Adrenal gland (tissue), 5 donors: ENCODE results near the gene ROM1.
"Not testable (repeated sequence)": the region's sequence is repeated elsewhere in the genome, so short reads cannot be mapped to it uniquely, and the experiment has no call there.

ENCODE experiments used
- POLR2A ChIP-seq, 2 donors: fragments of 450-650 bp; IDR thresholded peaks; one replicate each; pipeline ENCODE4 v1.6.1; 2017; ENCODE audit warnings: antibody characterized with exemption in 2 of 2, mild to moderate bottlenecking in 2 of 2, moderate library complexity in 1 of 2
- TF ChIP-seq, protein P1 (sequence below), 6 experiments: fragments of 450-650 bp in 4 of 6; fragments of 200-600 bp in 2 of 6; sonication (generic) in 1 of 6; IDR thresholded peaks; 1 replicate in 5 of 6; 2 replicates in 1 of 6; pipeline versions ENCODE4 v1.5.1 to v1.8.0; 2016 to 2021; ENCODE audit warnings: antibody characterized with exemption in 6 of 6, mild to moderate bottlenecking in 2 of 6, moderate library complexity in 1 of 6
- donor health status: DM: no; HTN: no; CAD: no.

DNA sequence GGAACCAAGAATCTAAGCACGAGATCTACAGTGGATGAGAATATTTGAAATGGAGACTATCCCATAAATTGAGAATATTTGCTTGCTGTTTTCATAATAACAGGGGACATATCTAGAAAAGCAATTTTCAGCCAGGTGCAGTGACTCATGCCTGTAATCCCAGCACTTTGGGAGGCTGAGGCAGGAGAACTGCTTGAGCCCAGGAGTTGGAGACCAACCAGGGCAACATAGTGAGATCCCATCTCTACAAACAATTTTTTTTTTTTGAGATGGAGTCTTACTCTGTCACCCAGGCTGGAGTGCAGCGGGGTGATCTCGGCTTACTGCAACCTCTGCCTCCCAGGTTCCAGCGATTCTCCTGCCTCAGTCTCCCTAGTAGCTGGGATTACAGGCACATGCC lies 31.3 kb upstream of the ROM1 start:
- TF ChIP-seq, protein P1, sequence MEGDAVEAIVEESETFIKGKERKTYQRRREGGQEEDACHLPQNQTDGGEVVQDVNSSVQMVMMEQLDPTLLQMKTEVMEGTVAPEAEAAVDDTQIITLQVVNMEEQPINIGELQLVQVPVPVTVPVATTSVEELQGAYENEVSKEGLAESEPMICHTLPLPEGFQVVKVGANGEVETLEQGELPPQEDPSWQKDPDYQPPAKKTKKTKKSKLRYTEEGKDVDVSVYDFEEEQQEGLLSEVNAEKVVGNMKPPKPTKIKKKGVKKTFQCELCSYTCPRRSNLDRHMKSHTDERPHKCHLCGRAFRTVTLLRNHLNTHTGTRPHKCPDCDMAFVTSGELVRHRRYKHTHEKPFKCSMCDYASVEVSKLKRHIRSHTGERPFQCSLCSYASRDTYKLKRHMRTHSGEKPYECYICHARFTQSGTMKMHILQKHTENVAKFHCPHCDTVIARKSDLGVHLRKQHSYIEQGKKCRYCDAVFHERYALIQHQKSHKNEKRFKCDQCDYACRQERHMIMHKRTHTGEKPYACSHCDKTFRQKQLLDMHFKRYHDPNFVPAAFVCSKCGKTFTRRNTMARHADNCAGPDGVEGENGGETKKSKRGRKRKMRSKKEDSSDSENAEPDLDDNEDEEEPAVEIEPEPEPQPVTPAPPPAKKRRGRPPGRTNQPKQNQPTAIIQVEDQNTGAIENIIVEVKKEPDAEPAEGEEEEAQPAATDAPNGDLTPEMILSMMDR (IDR thresholded peaks at IDR 0.05) = not testable (repeated sequence)
- not testable (repeated sequence) for TF ChIP-seq POLR2A (IDR thresholded peaks at IDR 0.05)
